Loucy (cell line): ENCODE measurements around the gene PROSER3.

Experiments
- H2AFZ ChIP-seq: fragments of 200-600 bp; sonication (generic); 2 replicates; pipeline ENCODE4 v1.6.0; 2016; ENCODE audit warnings: antibody characterized with exemption, mild to moderate bottlenecking, low read length, moderate library complexity
- H3F3A ChIP-seq: fragments of 200-600 bp; 2 replicates; pipeline ENCODE4 v1.6.0; 2016; ENCODE audit warnings: antibody characterized with exemption, low read depth, mild to moderate bottlenecking
- H3K27me3 ChIP-seq: fragments of 200-600 bp; sonication (generic); 2 replicates; pipeline ENCODE4 v1.6.1; 2014; ENCODE audit warnings: low read length, mild to moderate bottlenecking; ENCODE audit not compliant: insufficient read depth, poor library complexity, severe bottlenecking
- H3K36me3 ChIP-seq: fragments of 200-600 bp; sonication (generic); 2 replicates; pipeline ENCODE4 v1.6.1; 2016; ENCODE audit warnings: low read length; ENCODE audit not compliant: insufficient read depth
- H3K4me1 ChIP-seq: fragments of 200-600 bp; sonication (generic); 2 replicates; pipeline ENCODE4 v1.5.1; 2014; ENCODE audit warnings: low read length, mild to moderate bottlenecking; ENCODE audit not compliant: insufficient read depth, poor library complexity, severe bottlenecking
- H3K4me2 ChIP-seq: fragments of 200-600 bp; sonication (generic); 2 replicates; pipeline ENCODE4 v1.6.0; 2014; ENCODE audit warnings: antibody characterized with exemption, low read length, low read depth, mild to moderate bottlenecking; ENCODE audit not compliant: poor library complexity, severe bottlenecking
- H3K4me3 ChIP-seq: fragments of 200-600 bp; sonication (generic); 2 replicates; pipeline ENCODE4 v1.5.1; 2014; ENCODE audit warnings: low read length, mild to moderate bottlenecking, mixed read lengths; ENCODE audit not compliant: poor library complexity, severe bottlenecking
- H3K79me2 ChIP-seq: fragments of 200-600 bp; sonication (generic); 2 replicates; pipeline ENCODE4 v1.6.1; 2014; ENCODE audit warnings: low read length; ENCODE audit not compliant: insufficient read depth
- H3K9ac ChIP-seq: fragments of 200-600 bp; sonication (generic); 2 replicates; pipeline ENCODE4 v1.6.0; 2014; ENCODE audit warnings: mild to moderate bottlenecking, low read depth, low read length, moderate library complexity; ENCODE audit not compliant: poor library complexity, severe bottlenecking
- H3K9me2 ChIP-seq: fragments of 200-600 bp; sonication (generic); replicated peaks from 2 replicates; pipeline ENCODE4 v1.6.1; 2016; ENCODE audit warnings: low read depth, low read length, mixed read lengths
- H3K9me3 ChIP-seq: fragments of 200-600 bp; sonication (generic); 2 replicates; pipeline ENCODE4 v1.6.1; 2014; ENCODE audit warnings: mild to moderate bottlenecking, antibody characterized with exemption, low read length, low read depth; ENCODE audit not compliant: insufficient read depth
- H4K20me1 ChIP-seq: fragments of 200-600 bp; sonication (generic); 2 replicates; pipeline ENCODE4 v1.6.0; 2014; ENCODE audit warnings: antibody characterized with exemption, low read length, mild to moderate bottlenecking; ENCODE audit not compliant: insufficient read depth, poor library complexity, severe bottlenecking
- CTCF ChIP-seq: fragments of 200-600 bp; sonication (generic); conservative IDR thresholded peaks from 2 replicates; pipeline ENCODE4 v1.5.1; 2014; ENCODE audit warnings: mild to moderate bottlenecking, antibody characterized with exemption, low read length
- EZH2phosphoT487 ChIP-seq: fragments of 200-600 bp; IDR thresholded peaks from 2 replicates; pipeline ENCODE4 v1.6.1; 2018; ENCODE audit warnings: antibody characterized with exemption, mild to moderate bottlenecking, moderate library complexity, borderline replicate concordance

Gene PROSER3

GRCh38 chr19:35748106-35749020 lies 9.6 kb upstream of the PROSER3 start, which contains the start of gene LIN37:
TSS of gene LIN37 (plus strand) at chr19:35748576. CDS start at chr19:35748725, 149 bp downstream.
- no peaks in the 10 kb centered on the region for H4K20me1 ChIP-seq
- peak within 1 kb of the TSS; percentile 78 for H3K4me2 ChIP-seq
- peak within 1 kb of the TSS; percentile 83 for H3K4me3 ChIP-seq
- no peaks in the 10 kb centered on the region for H3K36me3 ChIP-seq
- no peak for TF ChIP-seq CTCF
- TF ChIP-seq EZH2phosphoT487 = no peak
- H3K9me2 ChIP-seq = no peaks in the 10 kb centered on the region
- H3K4me1 ChIP-seq = peaks cover 23% of the 10 kb centered on the region
- H3K27me3 ChIP-seq = no peaks in the 10 kb centered on the region
- peak within 1 kb of the TSS; percentile 77 for H3K9ac ChIP-seq
- no peaks in the 10 kb centered on the region for H3K9me3 ChIP-seq
- no peaks in the 10 kb centered on the region for H3F3A ChIP-seq
- H2AFZ ChIP-seq = peak within 1 kb of the TSS; percentile 89
- H3K79me2 ChIP-seq = peaks cover 22% of the 10 kb centered on the region

- H3K9ac ChIP-seq = no peak overlapping the region
- peak overlapping the region; percentile 78 for H3K4me2 ChIP-seq
- H3F3A ChIP-seq = no peaks in the 10 kb centered on the region
Measured at GRCh38 chr19:35750167-35750566, 7.8 kb upstream of the PROSER3 start.

More at GRCh38 chr19:35750167-35750566, 7.8 kb upstream of the PROSER3 start:
- Histone ChIP-seq H3K79me2 (peaks cover 22% of the 10 kb centered on the region), H2AFZ (no peak overlapping the region), H3K4me1 (peaks cover 23% of the 10 kb centered on the region), H3K36me3 (no peaks in the 10 kb centered on the region; the same call in 1 of the 2 replicates), H3K9me3 (no peaks in the 10 kb centered on the region), H4K20me1 (no peaks in the 10 kb centered on the region), H3K27me3 (no peaks in the 10 kb centered on the region), H3K9me2 (no peaks in the 10 kb centered on the region), H3K4me3 (peak overlapping the region; percentile 16)
- TF ChIP-seq CTCF = no peak
- TF ChIP-seq EZH2phosphoT487 = no peak
